Retinal pigment epithelial cell (primary cell): ENCODE measurements around the gene ABCC10.
A peak's percentile ranks its signal among the peaks of the same experiment; 100 is the strongest.

Source experiments
- DNase-seq: peaks from one replicate; pipeline ENCODE4 v3.0.0-alpha.2; 2010; ENCODE audit warnings: low read depth
- H3K4me3 ChIP-seq: 2 replicates; pipeline ENCODE4 v1.5.1; 2011; ENCODE audit warnings: mild to moderate bottlenecking, low read length, control low read depth, moderate library complexity
- CTCF ChIP-seq: conservative IDR thresholded peaks from 2 replicates; pipeline ENCODE4 v1.5.1; 2011; ENCODE audit warnings: low read depth, low read length, control low read depth, inconsistent platforms

The ABCC10 gene

GRCh38 chr6:43432009-43432945 is 4.9 kb downstream of the ABCC10 start:
- H3K4me3 ChIP-seq = no peak overlapping the region
- no peak for DNase-seq
- TF ChIP-seq CTCF = no peak

GRCh38 chr6:43433148-43433547 is 5.8 kb downstream of the ABCC10 start:
- H3K4me3 ChIP-seq = no peak overlapping the region
- no peak for TF ChIP-seq CTCF
- no peak for DNase-seq

- no peak for TF ChIP-seq CTCF
- H3K4me3 ChIP-seq = no peak overlapping the region
- no peak for DNase-seq
Observed at GRCh38 chr6:43434001-43434840, 6.9 kb downstream of the ABCC10 start.

- H3K4me3 ChIP-seq = no peak overlapping the region
- no peak for TF ChIP-seq CTCF
- DNase-seq = no peak
Observed at GRCh38 chr6:43434943-43435342, 7.6 kb downstream of the ABCC10 start.

GRCh38 chr6:43435682-43436437 is 8.5 kb downstream of the ABCC10 start:
- H3K4me3 ChIP-seq = no peak overlapping the region
- no peak for DNase-seq
- TF ChIP-seq CTCF = no peak

GRCh38 chr6:43436577-43437282 is 9.4 kb downstream of the ABCC10 start:
- peak; percentile 78 for DNase-seq
- no peak overlapping the region for H3K4me3 ChIP-seq
- TF ChIP-seq CTCF = no peak
